H1 (cell line): ENCODE data around the gene GCK. TPM values are rescaled to one million over a fixed set of nuclear protein-coding genes. Genes with fewer than 3 reads are reported as not detected.

Source experiments
- ATF2 ChIP-seq: IDR thresholded peaks from 2 replicates; pipeline ENCODE4 v1.6.1; 2012; ENCODE audit warnings: low read length, inconsistent platforms
- CHD7 ChIP-seq: fragments of 300-600 bp; sonication (generic); IDR thresholded peaks from 2 replicates; pipeline ENCODE4 v1.7.1; 2012; ENCODE audit warnings: low read length, moderate library complexity, mild to moderate bottlenecking, inconsistent platforms; ENCODE audit not compliant: insufficient replicate concordance
- CTCF ChIP-seq, 3 experiments: IDR thresholded peaks; 1 replicate in 2 of 3; 2 replicates in 1 of 3; pipeline versions ENCODE4 v1.5.1 to v1.6.1; 2011; ENCODE audit warnings: low read length in 3 of 3, mild to moderate bottlenecking in 3 of 3, inconsistent platforms in 2 of 3, low read depth in 1 of 3, moderate library complexity in 1 of 3; ENCODE audit not compliant: insufficient read depth in 1 of 3; ENCODE audit errors: control extremely low read depth in 1 of 3
- EP300 ChIP-seq, 2 experiments: IDR thresholded peaks; 1 replicate in 1 of 2; 2 replicates in 1 of 2; pipeline ENCODE4 v1.6.1; 2011 to 2012; ENCODE audit warnings: low read depth in 2 of 2, low read length in 2 of 2, mild to moderate bottlenecking in 2 of 2, borderline replicate concordance in 1 of 2, inconsistent platforms in 1 of 2, moderate library complexity in 1 of 2
- KDM4A ChIP-seq: IDR thresholded peaks from one replicate; pipeline ENCODE4 v1.7.1; 2012; ENCODE audit warnings: low read depth, mild to moderate bottlenecking, moderate library complexity, low read length, inconsistent platforms; ENCODE audit not compliant: severe bottlenecking
- NRF1 ChIP-seq: IDR thresholded peaks from 2 replicates; pipeline ENCODE4 v1.6.1; 2011; ENCODE audit warnings: mild to moderate bottlenecking, low read depth, low read length, improper control_type of control experiment
- SP2 ChIP-seq: IDR thresholded peaks from 2 replicates; pipeline ENCODE4 v1.6.1; 2012; ENCODE audit warnings: mild to moderate bottlenecking, low read length, inconsistent platforms
- polyA plus RNA-seq, 7 experiments: library from polyadenylated mRNA; depleted of rRNA in 3 of 7; stranded (reverse) in 5 of 7; unstranded in 2 of 7; fragments of >200 nt in 5 of 7; fragments of 200-250 nt in 2 of 7; gene quantifications; 1 replicate in 5 of 7; 2 replicates in 1 of 7; 4 replicates in 1 of 7; pipeline versions ENCODE4 v1.2.1 to v1.2.3, GENCODE V29; 2011 to 2013; ENCODE audit warnings: missing spikeins in 2 of 7, mixed read lengths in 2 of 7
- total RNA-seq: library from RNA; stranded (reverse); fragmentation: NEBNext Ultra II Directional; extraction: Animal tissue kit (Norgen Biotek cat#: 25700); gene quantifications from 2 replicates; pipeline ENCODE4 v1.2.1, GENCODE V29; 2021

GCK gene
- total and polyA plus RNA-seq, 2 of the 8 experiments (the other 6 are each of a cell fraction or from before 2014, with no cell fraction given), result 2.4 to 4.9 TPM

- TF ChIP-seq CHD7 (no peak), CTCF (IDR thresholded peaks at IDR 0.05; ENCODE audit: control extremely low read depth in 1 of 3, insufficient read depth in 1 of 3, low read depth in 1 of 3, low read length in 3 of 3) (no peak), SP2 (no peak), NRF1 (no peak), ATF2 (no peak), KDM4A (no peak), EP300 (IDR thresholded peaks at IDR 0.05; ENCODE audit: borderline replicate concordance in 1 of 2, low read depth in 2 of 2, low read length in 2 of 2) (no peak)
These were observed 83.4 kb downstream of the GCK start (continued) for GRCh38 chr7:44105832-44106231.
